ENCODE data around the gene RNASET2. TPM values are rescaled to one million over a fixed set of nuclear protein-coding genes. Genes with fewer than 3 reads are reported as not detected.
A peak's percentile ranks its signal among the peaks of the same experiment; 100 is the strongest.

RNASET2 gene
- total RNA-seq, 1 donor from 2014 or later: 28.9 TPM

- Mint-ChIP-seq H3K4me3 (no peak overlapping the region), H3K9me3 (peaks cover 3% of the 10 kb centered on the region), H3K27me3 (ENCODE audit: insufficient read depth, low read depth) (peaks cover 6% of the 10 kb centered on the region), H3K36me3 (peaks cover 6% of the 10 kb centered on the region), H3K4me1 (peaks cover 51% of the 10 kb centered on the region), H3K27ac (peak overlapping the region; percentile 55)
- no peaks in the 10 kb centered on the region for H3K9me3 ChIP-seq (ENCODE audit: low read depth)
- no peak overlapping the region for H2AFZ ChIP-seq (replicated peaks)
- H3K4me1 ChIP-seq: peaks cover 17% of the 10 kb centered on the region
- H3F3A ChIP-seq (ENCODE audit: low read depth): peaks cover under 1% of the 10 kb centered on the region
- TF ChIP-seq EZH2phosphoT487 (IDR thresholded peaks at IDR 0.05): no peak
- no peak for TF ChIP-seq EZH2 (IDR thresholded peaks at IDR 0.05)
- TF ChIP-seq, protein P1, sequence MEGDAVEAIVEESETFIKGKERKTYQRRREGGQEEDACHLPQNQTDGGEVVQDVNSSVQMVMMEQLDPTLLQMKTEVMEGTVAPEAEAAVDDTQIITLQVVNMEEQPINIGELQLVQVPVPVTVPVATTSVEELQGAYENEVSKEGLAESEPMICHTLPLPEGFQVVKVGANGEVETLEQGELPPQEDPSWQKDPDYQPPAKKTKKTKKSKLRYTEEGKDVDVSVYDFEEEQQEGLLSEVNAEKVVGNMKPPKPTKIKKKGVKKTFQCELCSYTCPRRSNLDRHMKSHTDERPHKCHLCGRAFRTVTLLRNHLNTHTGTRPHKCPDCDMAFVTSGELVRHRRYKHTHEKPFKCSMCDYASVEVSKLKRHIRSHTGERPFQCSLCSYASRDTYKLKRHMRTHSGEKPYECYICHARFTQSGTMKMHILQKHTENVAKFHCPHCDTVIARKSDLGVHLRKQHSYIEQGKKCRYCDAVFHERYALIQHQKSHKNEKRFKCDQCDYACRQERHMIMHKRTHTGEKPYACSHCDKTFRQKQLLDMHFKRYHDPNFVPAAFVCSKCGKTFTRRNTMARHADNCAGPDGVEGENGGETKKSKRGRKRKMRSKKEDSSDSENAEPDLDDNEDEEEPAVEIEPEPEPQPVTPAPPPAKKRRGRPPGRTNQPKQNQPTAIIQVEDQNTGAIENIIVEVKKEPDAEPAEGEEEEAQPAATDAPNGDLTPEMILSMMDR (IDR thresholded peaks at IDR 0.05): no peak
- H4K20me1 ChIP-seq (ENCODE audit: low read depth): no peaks in the 10 kb centered on the region
- H3K79me2 ChIP-seq (ENCODE audit: low read depth): no peaks in the 10 kb centered on the region
- no peak overlapping the region for H3K4me2 ChIP-seq
- DNase-seq (ENCODE audit: low spot score): no peak
- H3K4me3 ChIP-seq: no peak overlapping the region
- H3K36me3 ChIP-seq: no peaks in the 10 kb centered on the region
- H3K27ac ChIP-seq: no peak overlapping the region
- no peaks in the 10 kb centered on the region for H3K27me3 ChIP-seq
- H3K9ac ChIP-seq: no peak overlapping the region
Observed at GRCh38 chr6:166907871-166908806, 48.2 kb downstream of the RNASET2 start.

DNA sequence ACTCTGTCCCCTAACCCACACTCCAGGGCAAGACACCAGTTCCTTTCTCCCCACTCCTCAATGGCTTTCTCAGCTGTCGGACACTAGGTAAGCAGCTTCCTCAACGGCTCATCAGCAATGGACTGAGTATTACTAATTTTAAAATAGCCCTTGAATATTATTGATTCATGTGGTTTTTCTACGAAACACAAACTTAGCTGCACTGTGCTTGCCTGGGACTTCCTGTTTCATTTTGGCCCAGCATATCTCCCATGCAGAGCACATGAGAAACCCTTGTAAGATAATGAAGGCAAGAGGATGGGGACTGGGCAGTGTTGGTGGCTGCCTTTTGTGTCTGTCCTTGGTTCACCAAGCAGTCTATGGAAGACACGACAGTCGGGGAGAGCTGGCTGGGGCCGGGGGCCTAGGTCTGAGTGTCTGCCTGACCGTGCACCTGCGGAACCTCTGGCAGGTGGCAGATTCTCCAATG lies 48.9 kb downstream of the RNASET2 start:
- no peak overlapping the region for H3K4me3 Mint-ChIP-seq
- no peak for DNase-seq (ENCODE audit: low spot score)
- Histone ChIP-seq H3K27ac (no peak overlapping the region), H3K4me2 (no peak overlapping the region), H3K4me1 (peaks cover 17% of the 10 kb centered on the region), H3K9me3 (ENCODE audit: low read depth) (no peaks in the 10 kb centered on the region), H3K36me3 (no peaks in the 10 kb centered on the region), H3K4me3 (no peak overlapping the region), H4K20me1 (ENCODE audit: low read depth) (no peaks in the 10 kb centered on the region), H3K27me3 (no peaks in the 10 kb centered on the region), H3K79me2 (ENCODE audit: low read depth) (no peaks in the 10 kb centered on the region), H3K9ac (no peak overlapping the region), H2AFZ (replicated peaks) (no peak overlapping the region), H3F3A (ENCODE audit: low read depth) (peaks cover 4% of the 10 kb centered on the region)
- H3K27me3 Mint-ChIP-seq (ENCODE audit: insufficient read depth, low read depth): peaks cover 6% of the 10 kb centered on the region
- TF ChIP-seq EZH2phosphoT487 (IDR thresholded peaks at IDR 0.05) (no peak), EZH2 (IDR thresholded peaks at IDR 0.05) (no peak)
- TF ChIP-seq, protein P1 (IDR thresholded peaks at IDR 0.05): no peak
- peaks cover 58% of the 10 kb centered on the region for H3K4me1 Mint-ChIP-seq
- peaks cover 3% of the 10 kb centered on the region for H3K9me3 Mint-ChIP-seq
- peaks cover 6% of the 10 kb centered on the region for H3K36me3 Mint-ChIP-seq
- peak overlapping the region; percentile 8 for H3K27ac Mint-ChIP-seq

DNA sequence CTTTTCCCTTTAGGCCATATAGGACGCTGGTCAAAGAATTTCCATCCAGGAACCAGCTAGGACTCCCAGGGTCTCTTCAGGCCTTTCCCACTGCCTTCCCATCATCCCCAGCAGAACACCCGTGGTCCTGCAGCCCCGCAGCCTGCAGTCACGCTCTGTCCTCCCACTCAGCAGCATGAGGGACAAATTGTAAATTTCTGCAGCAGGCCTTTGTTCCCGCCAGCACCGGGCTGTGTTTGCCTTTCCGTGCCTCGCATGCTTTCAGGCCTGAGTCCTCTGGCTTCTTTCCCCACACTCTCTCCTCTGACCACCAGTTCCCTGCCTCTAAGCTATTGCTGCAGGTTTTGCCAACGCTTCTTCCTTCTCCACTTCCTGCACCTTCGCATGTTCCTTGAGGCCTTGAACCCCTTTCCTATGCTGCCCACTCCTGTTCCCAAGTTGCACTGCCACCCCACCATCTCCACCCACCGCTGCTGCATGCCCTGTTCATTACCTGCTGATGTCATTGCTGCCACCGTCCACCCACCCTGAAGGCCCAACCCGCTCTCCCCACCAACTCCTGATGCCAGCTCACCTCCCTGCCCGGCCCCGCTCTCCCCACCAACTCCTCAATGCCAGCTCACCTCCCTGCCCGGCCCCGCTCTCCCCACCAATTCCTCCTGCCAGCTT lies 49.8 kb downstream of the RNASET2 start:
- Mint-ChIP-seq H3K4me3 (peak overlapping the region; percentile 52), H3K27ac (peak overlapping the region; percentile 91), H3K27me3 (ENCODE audit: insufficient read depth, low read depth) (peaks cover 6% of the 10 kb centered on the region), H3K9me3 (peaks cover 7% of the 10 kb centered on the region), H3K36me3 (peaks cover 3% of the 10 kb centered on the region), H3K4me1 (peaks cover 67% of the 10 kb centered on the region)
- Histone ChIP-seq H3K27me3 (no peaks in the 10 kb centered on the region), H3K79me2 (ENCODE audit: low read depth) (no peaks in the 10 kb centered on the region), H3K4me3 (no peak overlapping the region), H3K4me1 (peaks cover 17% of the 10 kb centered on the region), H3F3A (ENCODE audit: low read depth) (peaks cover 4% of the 10 kb centered on the region), H3K27ac (no peak overlapping the region), H4K20me1 (ENCODE audit: low read depth) (no peaks in the 10 kb centered on the region), H3K9ac (no peak overlapping the region), H3K36me3 (no peaks in the 10 kb centered on the region), H2AFZ (replicated peaks) (no peak overlapping the region), H3K9me3 (ENCODE audit: low read depth) (no peaks in the 10 kb centered on the region), H3K4me2 (no peak overlapping the region)
- TF ChIP-seq EZH2 (IDR thresholded peaks at IDR 0.05): no peak
- TF ChIP-seq, protein P1 (IDR thresholded peaks at IDR 0.05): no peak
- TF ChIP-seq EZH2phosphoT487 (IDR thresholded peaks at IDR 0.05): no peak
- no peak for DNase-seq (ENCODE audit: low spot score)

All from neural progenitor cell (in vitro differentiated cells).